K562 (cell line): ENCODE measurements around the gene C1orf50. TPM values are rescaled to one million over a fixed set of nuclear protein-coding genes. Genes with fewer than 3 reads are reported as not detected.

Source experiments
- ATAC-seq: fragments of 200-7000 bp; cut with Tn5 transposase; 3 replicates; pipeline ENCODE4 v1.9.1; 2020; ENCODE audit warnings: moderate library complexity
- BruUV-seq: library from RNA; stranded (reverse); fragments of 400-500 nt; replicated peaks from 2 replicates; lab custom pipeline; 2021; lab: Mats Ljungman, UMichigan
- CTCF ChIA-PET: fragments of 300-600 bp; formaldehyde crosslinking; extraction: SDS; loops from one replicate; lab custom pipeline; 2021; ENCODE audit warnings: low intra/inter-chr PET ratio; lab: Yijun Ruan, JAX
- POLR2A ChIA-PET: fragments of 300-600, 350-650 bp; sonication (Branson Sonifier 250); formaldehyde crosslinking; extraction: SDS; loops from one replicate; lab custom pipeline; 2021; ENCODE audit warnings: antibody characterized with exemption, inconsistent platforms; lab: Yijun Ruan, JAX
- DNase-seq, 4 experiments: peaks; one replicate each; pipeline versions ENCODE4 v3.0.0 to v3.0.0-alpha.2; 2011 to 2018; ENCODE audit warnings: low spot score in 3 of 4, mixed read lengths in 3 of 4; ENCODE audit errors: extremely low read depth in 1 of 4
- FAIRE-seq: peaks from 2 replicates; lab custom pipeline; 2011; peaks lifted over from hg19 to GRCh38; lab: Jason Lieb, UNC
- H2AFZ ChIP-seq: 2 replicates; pipeline ENCODE4 v1.6.0; 2011; ENCODE audit warnings: low read depth, low read length, control low read depth, inconsistent platforms
- H3K27ac ChIP-seq: fragments of 200-600 bp; 3 replicates; pipeline ENCODE4 v1.8.0; 2011; ENCODE audit warnings: low read depth, mild to moderate bottlenecking, control low read depth, inconsistent platforms, low read length, moderate library complexity, mixed read lengths; ENCODE audit errors: extremely low read depth
- H3K27me3 ChIP-seq, 2 experiments: fragments of 300-600 bp in 1 of 2; 2 replicates in 1 of 2; 3 replicates in 1 of 2; pipeline versions ENCODE4 v1.6.0 to v1.8.0; 2011; ENCODE audit warnings: inconsistent platforms in 2 of 2, low read length in 2 of 2, mild to moderate bottlenecking in 1 of 2, mixed read lengths in 1 of 2, moderate library complexity in 1 of 2; ENCODE audit not compliant: control insufficient read depth in 2 of 2, insufficient read depth in 2 of 2
- H3K36me3 ChIP-seq: fragments of 300-600 bp; 3 replicates; pipeline ENCODE4 v1.8.0; 2011; ENCODE audit warnings: mild to moderate bottlenecking, low read length, inconsistent platforms; ENCODE audit not compliant: control insufficient read depth, insufficient read depth
- H3K4me1 ChIP-seq, 2 experiments: fragments of 200-600 bp in 1 of 2; replicated peaks in 1 of 2; 2 replicates in 1 of 2; 3 replicates in 1 of 2; pipeline versions ENCODE4 v1.5.1 to v1.8.0; 2011; ENCODE audit warnings: inconsistent platforms in 2 of 2, low read length in 2 of 2, mild to moderate bottlenecking in 1 of 2, mixed read lengths in 1 of 2, moderate library complexity in 1 of 2; ENCODE audit not compliant: control insufficient read depth in 2 of 2, insufficient read depth in 2 of 2
- H3K4me2 ChIP-seq: 2 replicates; pipeline ENCODE4 v1.6.1; 2011; ENCODE audit warnings: low read length, control low read depth, inconsistent platforms, mixed read lengths; ENCODE audit not compliant: insufficient read depth
- H3K4me3 ChIP-seq: fragments of 200-600 bp; sonication (generic), shearing (Covaris generic); 2 replicates; pipeline ENCODE4 v1.5.1; 2016; ENCODE audit warnings: control low read depth, inconsistent platforms
- H3K79me2 ChIP-seq: fragments of 200-600 bp; 3 replicates; pipeline ENCODE4 v1.8.0; 2011; ENCODE audit warnings: low read length, inconsistent platforms; ENCODE audit not compliant: control insufficient read depth, insufficient read depth
- H3K9ac ChIP-seq, 2 experiments: 2 replicates each; pipeline versions ENCODE4 v1.6.0 to v1.6.1; 2011; ENCODE audit warnings: low read depth in 2 of 2, low read length in 2 of 2, control low read depth in 1 of 2, inconsistent platforms in 1 of 2, mild to moderate bottlenecking in 1 of 2, mixed read lengths in 1 of 2; ENCODE audit not compliant: insufficient read depth in 1 of 2
- H3K9me1 ChIP-seq: one replicate; pipeline ENCODE4 v1.6.0; 2011; ENCODE audit warnings: inconsistent platforms, mild to moderate bottlenecking, low read length, moderate library complexity; ENCODE audit not compliant: control insufficient read depth, insufficient read depth
- H3K9me3 ChIP-seq: replicated peaks from 2 replicates; pipeline ENCODE4 v1.5.1; 2011; ENCODE audit warnings: low read depth, low read length, inconsistent platforms; ENCODE audit not compliant: control insufficient read depth, insufficient read depth
- H4K20me1 ChIP-seq: replicated peaks from 2 replicates; pipeline ENCODE4 v1.6.1; 2011; ENCODE audit warnings: low read length, inconsistent platforms, mixed read lengths; ENCODE audit not compliant: control insufficient read depth, insufficient read depth
- DACH1 ChIP-seq: fragments of 450-650 bp; IDR thresholded peaks from 2 replicates; pipeline ENCODE4 v1.6.1; 2018; ENCODE audit not compliant: partially characterized antibody
- DNMT1 ChIP-seq: fragments of 450-650 bp; IDR thresholded peaks from 2 replicates; pipeline ENCODE4 v1.6.1; 2016; ENCODE audit warnings: antibody characterized with exemption, mild to moderate bottlenecking
- ELF1 ChIP-seq: fragments of 200-800 bp; sonication (Bioruptor generic); IDR thresholded peaks from 2 replicates; pipeline ENCODE4 v1.6.1; 2016; ENCODE audit warnings: missing genetic modification characterization, missing compliant biosample characterization
- MAFF ChIP-seq: IDR thresholded peaks from 2 replicates; pipeline ENCODE4 v1.6.1; 2012; ENCODE audit warnings: low read length, improper control_type of control experiment
- MCM2 ChIP-seq: fragments of 450-650 bp; IDR thresholded peaks from 2 replicates; pipeline ENCODE4 v1.6.1; 2017; ENCODE audit warnings: low read depth, mild to moderate bottlenecking
- NONO ChIP-seq, 2 experiments: fragments of 200-400 bp in 1 of 2; fragments of 450-650 bp in 1 of 2; formaldehyde crosslinking in 1 of 2; IDR thresholded peaks; 2 replicates each; pipeline ENCODE4 v1.6.1; 2017; ENCODE audit warnings: low read depth in 2 of 2, mild to moderate bottlenecking in 2 of 2, moderate library complexity in 2 of 2, low read length in 1 of 2
- POLR2H ChIP-seq: IDR thresholded peaks from 2 replicates; pipeline ENCODE4 v1.6.1; 2016; ENCODE audit warnings: missing genetic modification characterization, low read depth, mild to moderate bottlenecking, control low read depth, missing compliant biosample characterization, moderate library complexity
- SETDB1 ChIP-seq: IDR thresholded peaks from one replicate; pipeline ENCODE4 v1.6.1; 2012; ENCODE audit warnings: low read length, control low read depth, inconsistent platforms
- TBP ChIP-seq: optimal IDR thresholded peaks from 2 replicates; pipeline ENCODE3; 2011; ENCODE audit warnings: low read depth, low read length, improper control_type of control experiment
- ZNF239 ChIP-seq: fragments of 250-450 bp; sonication (Bioruptor Pico); IDR thresholded peaks from 2 replicates; pipeline ENCODE4 v1.4.0; 2020; ENCODE audit warnings: mild to moderate bottlenecking
- ZNF584 ChIP-seq: fragments of 200-800 bp; sonication (Bioruptor generic); IDR thresholded peaks from 2 replicates; pipeline ENCODE4 v1.6.1; 2016; ENCODE audit warnings: low read depth, mild to moderate bottlenecking, missing genetic modification characterization, missing compliant biosample characterization
- in situ Hi-C: fragments of 300-500 bp; cut with MboI; formaldehyde crosslinking; loops from 4 replicates; pipeline ENCODE4 v1.15.0; 2018; ENCODE audit warnings: inconsistent platforms, mixed read lengths
- intact Hi-C: fragments of 100-400 bp; cut with micrococcal nuclease; formaldehyde crosslinking; loops from 2 replicates; pipeline ENCODE4 v1.14.2; 2022
- polyA plus RNA-seq, 8 experiments: library from polyadenylated mRNA; depleted of rRNA in 4 of 8; stranded (reverse) in 5 of 8; unstranded in 3 of 8; fragments of >200 nt; fragmentation: Nextera tagmentation in 2 of 8; fragmentation: Illumina TruSeq in 1 of 8; extraction: Ambion mirVana in 2 of 8; extraction: Trizol in 1 of 8; gene quantifications; 2 replicates each; pipeline versions ENCODE4 v1.2.1 to v1.2.3, GENCODE V29; 2011 to 2014; ENCODE audit warnings: inconsistent platforms in 1 of 8, missing spikeins in 1 of 8
- total RNA-seq, 7 experiments: library from RNA; depleted of rRNA in 6 of 7; stranded (reverse); fragments of >200 nt in 6 of 7; fragmentation: Illumina TruSeq in 2 of 7; extraction: Trizol in 2 of 7; gene quantifications; 2 replicates each; pipeline versions ENCODE4 v1.2.1 to v1.2.3, GENCODE V29; 2011 to 2021; ENCODE audit warnings: low replicate concordance in 1 of 7
- TF ChIP-seq, protein P1 (sequence below): conservative IDR thresholded peaks from 2 replicates; pipeline ENCODE4 v1.6.1; 2011; ENCODE audit warnings: low read depth, mild to moderate bottlenecking, low read length; ENCODE audit not compliant: control insufficient read depth
- TF ChIP-seq, protein P2 (sequence below): sonication (generic); formaldehyde crosslinking; IDR thresholded peaks from 2 replicates; pipeline ENCODE4 v1.8.0; 2022; ENCODE audit warnings: mild to moderate bottlenecking, missing genetic modification reagents, borderline replicate concordance

C1orf50 gene
- total and polyA plus RNA-seq, 9 of the 15 experiments (the other 6 are each of a cell fraction or from before 2014, with no cell fraction given), result 0.55 to 13.9 (median 5.2) TPM

DNA sequence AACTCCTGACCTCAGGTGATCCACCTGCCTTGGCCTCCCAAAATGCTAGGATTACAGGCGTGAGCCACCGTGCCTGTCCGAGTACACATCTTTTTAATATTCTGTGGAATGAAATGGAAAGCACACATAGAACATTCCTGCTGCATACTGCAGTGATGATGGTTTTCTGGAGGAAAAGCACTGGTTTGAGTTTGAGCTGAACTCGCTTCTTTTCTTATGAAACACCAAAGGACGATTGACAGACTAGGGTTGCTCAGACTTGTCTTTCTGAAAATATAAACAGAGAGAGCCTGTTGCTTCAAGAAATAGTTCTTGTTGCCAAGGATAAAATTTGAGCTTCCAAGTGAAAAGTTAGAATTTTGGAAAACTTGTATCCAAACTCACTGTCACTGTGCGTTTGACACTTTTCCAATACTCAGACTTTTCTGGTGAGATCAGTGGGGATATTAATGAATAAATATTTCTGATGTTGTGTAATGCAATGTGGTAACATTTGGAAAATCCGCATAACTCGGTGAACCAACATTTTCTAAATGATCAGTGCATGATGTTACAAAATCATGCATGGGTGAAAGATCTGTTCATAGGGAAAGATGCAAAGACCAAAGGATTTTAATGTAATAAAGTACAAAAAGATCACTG, 34.9 kb downstream of the C1orf50 start (continued):
- TF ChIP-seq ELF1 (tag) (no peak), MCM2 (no peak)
- TF ChIP-seq, protein P1, sequence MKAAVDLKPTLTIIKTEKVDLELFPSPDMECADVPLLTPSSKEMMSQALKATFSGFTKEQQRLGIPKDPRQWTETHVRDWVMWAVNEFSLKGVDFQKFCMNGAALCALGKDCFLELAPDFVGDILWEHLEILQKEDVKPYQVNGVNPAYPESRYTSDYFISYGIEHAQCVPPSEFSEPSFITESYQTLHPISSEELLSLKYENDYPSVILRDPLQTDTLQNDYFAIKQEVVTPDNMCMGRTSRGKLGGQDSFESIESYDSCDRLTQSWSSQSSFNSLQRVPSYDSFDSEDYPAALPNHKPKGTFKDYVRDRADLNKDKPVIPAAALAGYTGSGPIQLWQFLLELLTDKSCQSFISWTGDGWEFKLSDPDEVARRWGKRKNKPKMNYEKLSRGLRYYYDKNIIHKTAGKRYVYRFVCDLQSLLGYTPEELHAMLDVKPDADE, result no peak
- TF ChIP-seq, protein P2, sequence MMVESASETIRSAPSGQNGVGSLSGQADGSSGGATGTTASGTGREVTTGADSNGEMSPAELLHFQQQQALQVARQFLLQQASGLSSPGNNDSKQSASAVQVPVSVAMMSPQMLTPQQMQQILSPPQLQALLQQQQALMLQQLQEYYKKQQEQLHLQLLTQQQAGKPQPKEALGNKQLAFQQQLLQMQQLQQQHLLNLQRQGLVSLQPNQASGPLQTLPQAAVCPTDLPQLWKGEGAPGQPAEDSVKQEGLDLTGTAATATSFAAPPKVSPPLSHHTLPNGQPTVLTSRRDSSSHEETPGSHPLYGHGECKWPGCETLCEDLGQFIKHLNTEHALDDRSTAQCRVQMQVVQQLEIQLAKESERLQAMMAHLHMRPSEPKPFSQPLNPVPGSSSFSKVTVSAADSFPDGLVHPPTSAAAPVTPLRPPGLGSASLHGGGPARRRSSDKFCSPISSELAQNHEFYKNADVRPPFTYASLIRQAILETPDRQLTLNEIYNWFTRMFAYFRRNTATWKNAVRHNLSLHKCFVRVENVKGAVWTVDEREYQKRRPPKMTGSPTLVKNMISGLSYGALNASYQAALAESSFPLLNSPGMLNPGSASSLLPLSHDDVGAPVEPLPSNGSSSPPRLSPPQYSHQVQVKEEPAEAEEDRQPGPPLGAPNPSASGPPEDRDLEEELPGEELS, result no peak

DNA sequence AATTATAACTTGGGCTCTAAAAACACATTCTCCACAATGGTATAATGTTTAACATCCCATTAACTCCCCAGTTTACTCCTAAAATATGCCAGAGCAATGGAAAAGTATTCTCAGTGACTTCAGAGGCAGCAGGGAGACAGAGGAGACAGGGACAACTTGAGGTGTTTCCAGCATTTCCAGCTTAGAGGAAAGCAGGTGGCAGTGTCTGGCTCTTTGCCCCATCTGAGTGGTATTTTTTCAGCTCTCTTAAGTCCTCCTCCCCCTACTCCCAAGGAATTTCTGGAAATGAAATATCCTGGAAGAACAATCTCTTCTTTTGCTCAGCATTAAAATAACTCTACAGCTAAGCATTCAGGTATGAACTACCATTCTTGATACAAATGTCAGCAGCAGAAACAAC, 39.1 kb downstream of the C1orf50 start:
- intact Hi-C loops, result no loop called here
- Histone ChIP-seq H3K9me3 (no peaks in the 10 kb centered on the region), H3K36me3 (peaks cover 14% of the 10 kb centered on the region; the same call in 2 of the 3 replicates), H3K4me2 (no peak overlapping the region), H3K79me2 (no peaks in the 10 kb centered on the region), H3K4me1 (no peaks in the 10 kb centered on the region), H3K4me3 (no peak overlapping the region), H2AFZ (no peak overlapping the region), H3K27me3 (no peaks in the 10 kb centered on the region), H3K9me1 (no peaks in the 10 kb centered on the region), H3K9ac (no peak overlapping the region), H3K27ac (no peak overlapping the region), H4K20me1 (no peaks in the 10 kb centered on the region)
- DNase-seq (no peak), FAIRE-seq (no peak), ATAC-seq (no peak)
- BruUV-seq, result no TSS peak
- ChIA-PET CTCF (no interaction called here), POLR2A (interaction anchor here (1.0 to 3.3 kb wide), 4 partner anchors 10 to 37 kb away, joined by 3 to 22 read pairs (median 4); partner anchors contain the start of genes ERMAP and SVBP)
- no peak for TF ChIP-seq NONO (IDR thresholded peaks at IDR 0.05; ENCODE audit: low read depth in 2 of 2, low read length in 1 of 2)
- no peak for TF ChIP-seq TBP
- no peak for TF ChIP-seq DNMT1
- TF ChIP-seq DACH1, result no peak
- TF ChIP-seq ZNF239 (CRISPR knock-in tag), result no peak
- TF ChIP-seq SETDB1, result no peak
- no peak for TF ChIP-seq ZNF584 (CRISPR knock-in tag)
- no peak for TF ChIP-seq MAFF
- no peak for TF ChIP-seq POLR2H (tag)
- in situ Hi-C loops, result no loop called here
